Epithelial cell of esophagus (primary cell): ENCODE measurements around the gene PTGFRN.
A peak's percentile ranks its signal among the peaks of the same experiment; 100 is the strongest.
"Not testable (repeated sequence)": the region's sequence is repeated elsewhere in the genome, so short reads cannot be mapped to it uniquely, and the experiment has no call there.

Experiments used
- DNase-seq: peaks from one replicate; pipeline ENCODE4 v3.0.0; 2010; ENCODE audit warnings: low read depth
- H3K4me3 ChIP-seq: 2 replicates; pipeline ENCODE4 v1.5.1; 2011; ENCODE audit warnings: mild to moderate bottlenecking, low read length, control low read depth
- TF ChIP-seq, protein P1 (sequence below): IDR thresholded peaks from 2 replicates; pipeline ENCODE4 v1.5.1; 2011; ENCODE audit warnings: low read depth, mild to moderate bottlenecking, low read length, control low read depth, inconsistent platforms; ENCODE audit not compliant: insufficient read depth; ENCODE audit errors: missing control alignments

PTGFRN gene

DNA sequence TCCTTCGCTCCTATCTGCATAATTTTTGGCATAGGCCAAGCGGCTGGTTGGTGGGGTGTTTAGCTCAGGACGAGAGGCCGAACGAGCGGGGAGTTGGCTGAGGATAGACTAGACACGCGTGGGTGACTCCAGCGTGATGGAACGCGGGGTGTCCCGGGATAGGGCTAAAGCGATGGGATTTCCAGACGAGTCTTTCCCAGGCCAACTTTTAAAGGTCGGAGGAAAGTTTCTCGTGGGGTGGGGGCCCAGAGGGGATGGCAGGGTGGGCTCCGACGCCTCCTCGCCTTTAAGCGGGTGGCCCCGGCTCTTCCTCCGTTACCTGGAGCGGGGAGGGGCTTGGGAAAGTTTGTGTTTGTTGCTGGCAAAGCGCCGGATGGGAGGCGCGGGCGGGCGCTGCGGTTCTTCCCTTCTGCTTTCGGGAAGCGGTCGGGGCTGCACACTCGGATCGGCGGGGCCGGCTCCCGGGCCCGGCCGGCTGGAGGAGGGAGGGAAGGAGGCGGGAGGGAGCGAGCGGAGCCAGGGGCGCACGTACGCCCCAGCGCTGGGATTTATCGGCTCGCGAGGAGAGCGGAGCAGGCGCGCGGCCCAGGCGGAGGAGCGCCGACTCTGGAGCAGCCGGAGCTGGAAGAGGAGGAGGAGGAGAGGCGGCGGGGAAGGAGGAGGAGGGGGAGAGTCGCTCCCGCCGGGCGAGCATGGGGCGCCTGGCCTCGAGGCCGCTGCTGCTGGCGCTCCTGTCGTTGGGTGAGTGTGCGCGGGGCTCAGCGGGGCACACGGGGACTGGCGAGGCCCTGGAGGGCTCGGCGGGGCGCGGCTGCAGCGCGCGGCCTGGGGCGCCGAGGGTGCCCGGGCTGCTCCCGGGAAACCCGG is at the start of gene PTGFRN:
Gene PTGFRN, plus strand, starts transcription at position 405 of the 867 bp plus-strand sequence. Its CDS starts 288 bp downstream, at position 693.
- H3K4me3 ChIP-seq: peak within 1 kb of the TSS; percentile 85
- TF ChIP-seq, protein P1, sequence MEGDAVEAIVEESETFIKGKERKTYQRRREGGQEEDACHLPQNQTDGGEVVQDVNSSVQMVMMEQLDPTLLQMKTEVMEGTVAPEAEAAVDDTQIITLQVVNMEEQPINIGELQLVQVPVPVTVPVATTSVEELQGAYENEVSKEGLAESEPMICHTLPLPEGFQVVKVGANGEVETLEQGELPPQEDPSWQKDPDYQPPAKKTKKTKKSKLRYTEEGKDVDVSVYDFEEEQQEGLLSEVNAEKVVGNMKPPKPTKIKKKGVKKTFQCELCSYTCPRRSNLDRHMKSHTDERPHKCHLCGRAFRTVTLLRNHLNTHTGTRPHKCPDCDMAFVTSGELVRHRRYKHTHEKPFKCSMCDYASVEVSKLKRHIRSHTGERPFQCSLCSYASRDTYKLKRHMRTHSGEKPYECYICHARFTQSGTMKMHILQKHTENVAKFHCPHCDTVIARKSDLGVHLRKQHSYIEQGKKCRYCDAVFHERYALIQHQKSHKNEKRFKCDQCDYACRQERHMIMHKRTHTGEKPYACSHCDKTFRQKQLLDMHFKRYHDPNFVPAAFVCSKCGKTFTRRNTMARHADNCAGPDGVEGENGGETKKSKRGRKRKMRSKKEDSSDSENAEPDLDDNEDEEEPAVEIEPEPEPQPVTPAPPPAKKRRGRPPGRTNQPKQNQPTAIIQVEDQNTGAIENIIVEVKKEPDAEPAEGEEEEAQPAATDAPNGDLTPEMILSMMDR: no peak
- peak; percentile 85 for DNase-seq

DNA sequence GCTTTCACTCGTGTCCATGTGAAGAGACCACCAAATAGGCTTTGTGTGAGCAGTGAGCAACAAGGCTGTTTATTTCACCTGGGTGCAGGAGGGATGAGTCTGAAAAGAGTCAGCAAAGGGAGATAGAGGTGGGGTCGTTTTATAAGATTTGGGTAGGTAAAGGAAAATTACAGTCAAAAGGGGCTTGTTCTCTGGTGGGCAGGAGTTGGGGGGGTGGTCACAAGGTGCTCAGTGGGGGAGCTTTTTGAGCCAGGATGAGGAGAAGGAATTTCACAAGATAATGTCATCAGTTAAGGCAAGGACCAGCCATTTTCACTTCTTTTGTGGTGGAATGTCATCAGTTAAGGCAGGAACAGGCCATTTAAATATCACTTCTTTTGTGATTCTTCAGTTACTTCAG is 49.5 kb upstream of the PTGFRN start:
- not testable (repeated sequence) for H3K4me3 ChIP-seq

DNA sequence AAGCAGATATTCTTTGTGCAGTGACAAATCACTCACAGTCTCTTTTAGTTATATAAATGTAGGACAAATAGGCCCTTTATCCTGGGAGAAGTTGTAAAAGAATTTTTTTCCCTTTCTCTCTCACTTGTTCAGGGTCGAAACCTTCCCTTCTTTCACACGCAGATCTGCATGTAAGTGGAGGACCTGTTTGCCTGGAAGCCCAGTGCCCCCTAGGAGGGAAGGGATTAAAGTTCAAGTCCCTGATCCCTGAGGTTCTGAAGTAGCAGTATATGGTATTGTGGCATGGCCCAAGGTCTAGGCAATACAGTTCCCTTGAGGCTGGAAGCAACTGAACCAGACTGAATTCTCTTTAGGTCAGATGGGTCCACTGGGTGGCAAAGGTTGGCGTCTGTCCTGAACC is 48.6 kb upstream of the PTGFRN start:
- TF ChIP-seq, protein P1: no peak
- no peak for DNase-seq
- no peak overlapping the region for H3K4me3 ChIP-seq

More for the DNA sequence above, 49.5 kb upstream of the PTGFRN start:
- not testable (repeated sequence) for DNase-seq

GRCh38 chr1:116863031-116863430 is 46.7 kb upstream of the PTGFRN start:
- not testable (repeated sequence) for H3K4me3 ChIP-seq, DNase-seq

GRCh38 chr1:116866478-116866877 is 43.2 kb upstream of the PTGFRN start:
- not testable (repeated sequence) for DNase-seq, H3K4me3 ChIP-seq

DNA sequence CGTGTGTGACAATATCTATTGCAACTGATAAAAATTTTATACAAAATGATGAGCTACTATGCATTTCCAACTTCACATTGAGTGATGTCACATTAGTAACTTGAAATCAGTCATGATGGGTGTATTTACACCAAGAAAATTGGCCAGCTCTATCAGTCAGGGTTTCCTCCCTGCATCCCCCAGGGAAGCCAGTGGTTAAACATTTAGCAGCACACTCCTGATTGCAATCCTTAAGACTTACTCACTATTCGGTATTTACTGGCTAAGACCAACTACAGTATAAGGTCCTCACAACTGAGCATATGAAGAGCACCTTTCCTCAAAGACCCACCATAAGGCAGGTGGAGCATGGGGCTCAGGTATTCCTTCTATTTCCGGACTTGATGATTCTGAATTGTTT is 41.3 kb upstream of the PTGFRN start:
- no peak overlapping the region for H3K4me3 ChIP-seq
- DNase-seq: no peak
- TF ChIP-seq, protein P1: no peak

GRCh38 chr1:116869611-116870010 is 40.1 kb upstream of the PTGFRN start:
- no peak overlapping the region for H3K4me3 ChIP-seq
- no peak for DNase-seq
- TF ChIP-seq, protein P1: no peak

DNA sequence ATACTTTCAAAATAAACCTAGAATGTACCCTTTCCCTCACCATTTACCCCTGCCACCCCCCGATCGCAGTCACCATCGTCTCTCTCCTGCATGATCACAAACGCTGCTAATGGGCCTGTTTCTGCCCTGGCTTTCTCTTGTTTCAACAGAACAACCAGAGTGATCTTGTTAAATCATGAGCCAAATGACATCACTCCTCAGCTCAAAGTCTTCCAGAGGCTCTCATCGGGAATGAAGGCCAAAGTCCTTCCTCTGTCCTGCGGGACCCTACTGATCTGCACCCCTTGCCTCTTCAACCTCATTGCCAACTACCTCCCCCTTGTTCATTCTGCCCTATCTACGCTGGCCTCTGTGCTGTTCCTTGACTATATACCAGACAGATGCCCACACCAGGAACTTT is 39.4 kb upstream of the PTGFRN start:
- no peak overlapping the region for H3K4me3 ChIP-seq
- TF ChIP-seq, protein P1: no peak
- DNase-seq: no peak
